GM21367 (cell line): Measurements from ENCODE around the gene SORCS2.

Source experiments
- ATAC-seq: cut with Tn5 transposase; IDR thresholded peaks from one replicate; pipeline ENCODE4 v1.9.1; 2021; ENCODE audit not compliant: unreplicated experiment

Gene SORCS2

DNA sequence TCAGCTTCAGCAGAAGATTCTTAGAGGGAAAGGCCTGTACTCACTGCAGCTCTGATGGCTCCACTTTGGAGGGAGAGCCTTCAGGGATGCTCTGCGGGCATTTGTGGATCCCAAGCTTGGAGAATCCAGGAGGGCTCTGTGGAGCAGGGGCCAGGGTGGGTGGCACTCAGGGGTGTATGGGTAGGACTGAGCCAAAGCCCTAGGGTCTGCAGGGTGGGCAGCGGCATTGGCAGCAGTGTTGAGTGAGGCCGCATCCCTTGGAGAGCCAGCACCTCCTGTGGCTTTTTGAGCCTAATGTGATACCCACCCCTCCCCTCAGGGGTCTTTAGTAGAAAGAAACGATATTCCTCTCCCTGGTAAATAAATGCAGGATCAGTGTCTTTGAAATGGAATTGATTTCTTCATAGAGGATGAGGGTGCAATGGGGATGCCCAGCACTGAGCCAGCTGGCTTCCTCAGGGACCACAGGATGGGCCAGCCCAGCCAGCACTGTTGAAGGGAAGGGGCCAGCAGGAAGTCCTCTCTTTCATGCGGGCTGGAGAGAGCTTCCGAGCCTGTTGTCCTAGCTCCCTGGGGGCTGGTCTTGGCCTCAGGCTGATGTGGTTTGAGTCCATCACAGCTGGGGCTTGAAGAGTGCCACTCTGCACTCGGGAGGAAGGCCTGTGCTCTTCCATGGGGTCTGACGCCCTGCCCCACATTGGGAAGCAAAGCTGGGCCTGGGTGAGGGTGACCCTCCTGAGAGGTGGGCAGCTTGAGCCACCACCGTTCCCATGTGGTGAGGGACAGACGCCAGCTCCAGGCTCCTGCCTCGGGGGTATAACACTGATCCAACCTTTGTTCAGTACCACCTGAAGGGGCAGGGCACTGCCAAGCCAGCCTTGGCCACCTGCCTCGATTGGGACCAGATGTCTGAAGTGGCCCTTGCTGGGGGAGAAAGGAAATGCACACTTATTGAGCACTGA is 192.9 kb downstream of the SORCS2 start:
- no peak for ATAC-seq

- no peak for ATAC-seq
Measured at GRCh38 chr4:7387925-7388324, 195.6 kb downstream of the SORCS2 start.

DNA sequence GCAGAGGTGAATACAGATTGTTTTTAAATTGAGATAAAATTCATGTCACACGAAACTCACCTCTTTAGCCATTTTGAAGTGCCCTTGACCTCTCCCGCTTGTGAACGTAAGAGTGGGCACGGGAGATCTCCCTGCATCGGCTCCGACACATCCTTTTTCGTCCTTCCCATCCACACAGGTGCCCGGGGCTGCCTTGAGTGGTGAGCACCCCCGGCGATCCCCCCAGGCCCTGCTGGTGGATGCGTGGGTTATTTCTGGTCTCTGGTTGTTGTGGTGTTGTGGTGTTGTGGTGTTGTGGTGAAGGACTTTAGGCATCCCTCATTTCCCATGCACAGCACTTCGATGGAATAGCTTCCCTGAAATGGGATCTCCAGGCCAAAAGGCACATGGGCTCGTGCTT is 196.3 kb downstream of the SORCS2 start:
- no peak for ATAC-seq

GRCh38 chr4:7389101-7389701 is 196.9 kb downstream of the SORCS2 start:
- no peak for ATAC-seq

- ATAC-seq = no peak
Measured at GRCh38 chr4:7389719-7390118, 197.4 kb downstream of the SORCS2 start.

DNA sequence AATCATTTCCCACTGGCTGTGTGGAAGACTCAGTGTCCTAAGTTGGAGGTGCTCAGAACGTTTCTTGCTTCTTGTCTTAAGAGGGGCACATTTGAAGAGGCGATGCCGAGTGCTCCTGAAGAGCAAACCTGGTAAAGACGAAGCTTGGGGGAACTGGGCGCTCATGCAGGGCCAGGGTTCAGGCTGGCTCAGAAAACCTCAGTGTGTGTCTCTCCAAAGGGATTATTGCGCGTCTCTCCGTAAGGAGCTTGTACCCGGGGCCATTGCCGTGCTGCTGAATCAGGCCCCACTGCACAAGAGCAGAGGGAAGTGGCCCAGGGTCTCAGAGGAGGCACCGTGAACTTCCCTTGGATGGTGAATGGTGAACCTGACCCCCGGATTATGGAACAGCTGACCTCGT is 198.0 kb downstream of the SORCS2 start:
- no peak for ATAC-seq

GRCh38 chr4:7390906-7391636 is 198.7 kb downstream of the SORCS2 start:
- no peak for ATAC-seq

DNA sequence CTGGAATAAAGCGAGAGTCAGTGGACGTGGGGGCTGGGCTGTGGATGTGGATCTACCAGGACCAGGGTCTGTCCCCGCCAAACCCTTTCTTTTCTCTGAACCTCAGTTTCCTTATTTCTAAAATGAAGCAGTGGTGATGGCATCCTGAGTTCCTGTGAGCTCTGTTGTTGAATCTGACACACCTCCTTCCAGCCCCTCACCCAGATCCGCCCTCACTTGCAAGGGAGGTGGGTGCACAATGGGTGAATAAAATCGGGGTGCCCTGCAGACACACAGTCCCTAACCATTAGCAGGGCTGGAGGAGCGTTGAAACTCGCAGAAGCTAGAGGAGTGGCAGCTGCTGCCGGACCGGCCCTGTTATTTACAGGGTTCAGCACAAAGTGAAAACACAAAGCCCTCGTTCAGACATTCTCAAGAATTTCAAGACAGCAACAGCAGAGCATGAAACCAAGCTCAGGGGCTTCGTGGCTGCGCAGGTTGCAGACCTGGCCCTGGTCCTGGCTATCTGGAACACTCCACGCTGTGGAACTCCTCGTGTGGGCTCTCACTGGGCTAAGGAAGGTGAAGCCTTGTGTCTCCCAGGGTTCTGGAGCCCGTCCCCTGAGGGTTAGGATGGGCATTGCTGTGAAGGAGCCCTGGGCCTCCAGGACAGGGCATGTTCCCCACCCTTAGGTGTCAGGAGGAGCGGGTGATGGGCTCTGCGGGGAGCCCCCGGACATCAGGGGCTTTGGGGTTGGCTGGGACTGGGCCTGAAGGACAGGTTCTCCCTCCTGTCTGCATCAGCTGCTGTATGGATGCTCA is 199.5 kb downstream of the SORCS2 start:
- no peak for ATAC-seq

GRCh38 chr4:7392438-7393421 is 200.4 kb downstream of the SORCS2 start:
- no peak for ATAC-seq

- ATAC-seq = no peak
Measured at GRCh38 chr4:7393601-7394575, 201.6 kb downstream of the SORCS2 start.

GRCh38 chr4:7394681-7395451 is 202.5 kb downstream of the SORCS2 start:
- no peak for ATAC-seq

DNA sequence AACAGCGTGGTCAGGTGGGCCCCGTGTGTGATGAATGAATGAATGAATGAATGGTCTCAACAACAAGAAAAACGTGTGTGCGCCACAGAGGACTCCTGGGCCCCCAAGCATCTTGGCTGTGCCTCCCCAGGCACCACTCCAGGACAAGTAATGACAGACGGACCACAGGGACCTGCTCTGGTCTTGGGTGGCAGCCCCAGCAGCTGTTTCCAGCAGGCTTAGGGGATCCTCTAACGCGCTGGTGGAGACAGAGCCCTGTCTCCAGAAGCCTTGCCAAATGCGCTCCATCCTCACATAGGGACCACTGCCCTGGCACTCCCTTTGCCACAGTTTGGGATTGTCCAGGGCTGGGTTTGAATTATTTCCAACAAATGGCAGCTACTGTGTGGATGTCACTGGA is 203.3 kb downstream of the SORCS2 start:
- ATAC-seq = no peak

DNA sequence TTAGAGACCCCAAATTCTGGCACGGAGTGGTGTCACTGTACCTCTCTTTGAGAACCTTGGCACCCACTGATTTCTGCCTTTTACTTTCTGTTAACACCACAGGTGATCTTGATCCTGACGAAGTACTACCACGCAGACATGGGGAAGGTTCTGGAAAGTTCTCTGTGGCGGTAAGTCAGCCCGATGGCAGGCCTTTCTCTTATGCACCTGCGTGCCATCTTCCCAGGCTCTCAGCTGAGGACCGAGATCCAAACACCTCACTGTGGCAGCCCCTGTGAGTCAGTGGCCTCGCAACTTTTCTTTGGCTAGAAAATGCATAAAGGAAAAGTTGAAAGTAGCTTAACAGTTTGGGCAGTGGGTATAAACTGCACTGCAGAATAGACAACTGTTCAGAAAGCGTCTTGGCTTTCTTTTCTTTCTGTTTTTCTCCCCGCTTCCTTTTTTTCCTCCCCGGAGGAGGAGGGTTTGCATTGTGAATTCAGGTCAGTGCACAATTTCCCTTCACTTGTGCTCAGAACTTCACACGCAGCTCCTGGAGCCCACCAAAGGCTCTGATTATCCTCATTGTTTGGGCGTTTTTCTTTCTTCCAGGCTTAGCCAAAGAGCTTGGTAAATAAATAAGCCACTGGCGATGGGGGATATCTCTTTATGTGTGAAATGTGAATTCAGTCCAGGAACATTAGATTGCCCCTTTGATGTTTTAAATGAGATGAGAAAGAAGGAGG is 204.0 kb downstream of the SORCS2 start:
- ATAC-seq = no peak

GRCh38 chr4:7397206-7398103 is 205.1 kb downstream of the SORCS2 start:
- no peak for ATAC-seq

GRCh38 chr4:7398104-7398423 is 205.7 kb downstream of the SORCS2 start:
- ATAC-seq = no peak

GRCh38 chr4:7398788-7399439 is 206.6 kb downstream of the SORCS2 start:
- ATAC-seq = no peak
